Type B pancreatic cell (in vitro differentiated cells): ENCODE measurements around the gene HIP1. TPM values are rescaled to one million over a fixed set of nuclear protein-coding genes. Genes with fewer than 3 reads are reported as not detected.

Experiments used
- DNase-seq: peaks from one replicate; pipeline ENCODE4 v3.0.0; 2021; ENCODE audit warnings: mixed read lengths; ENCODE audit not compliant: unreplicated experiment; ENCODE audit errors: extremely low spot score
- H3K27ac Mint-ChIP-seq: 2 replicates; pipeline ENCODE4 v1.8.0; 2021; ENCODE audit warnings: mild to moderate bottlenecking, mixed read lengths
- H3K27me3 Mint-ChIP-seq: 2 replicates; pipeline ENCODE4 v1.8.0; 2021; ENCODE audit warnings: mixed read lengths
- H3K36me3 Mint-ChIP-seq: 2 replicates; pipeline ENCODE4 v1.8.0; 2021; ENCODE audit warnings: mixed read lengths
- H3K4me1 Mint-ChIP-seq: one replicate; pipeline ENCODE4 v1.8.0; 2021; ENCODE audit warnings: mixed read lengths; ENCODE audit not compliant: unreplicated experiment
- H3K4me3 Mint-ChIP-seq: 2 replicates; pipeline ENCODE4 v1.8.0; 2021; ENCODE audit warnings: mild to moderate bottlenecking, mixed read lengths
- H3K9me3 Mint-ChIP-seq: 2 replicates; pipeline ENCODE4 v1.8.0; 2021; ENCODE audit warnings: mixed read lengths
- CTCF ChIP-seq: fragments of 200-600 bp; sonication (generic); conservative IDR thresholded peaks from 2 replicates; pipeline ENCODE4 v1.5.0; 2021; ENCODE audit warnings: antibody characterized with exemption, mild to moderate bottlenecking
- total RNA-seq: library from RNA; stranded (reverse); gene quantifications from 2 replicates; pipeline ENCODE4 v1.2.1, GENCODE V29; 2021; ENCODE audit warnings: low replicate concordance

HIP1 gene
- total RNA-seq, 1 donor from 2014 or later: 33.8 TPM

- H3K36me3 Mint-ChIP-seq: peaks cover 24% of the 10 kb centered on the region
Observed at GRCh38 chr7:75590373-75591005, 148.3 kb downstream of the HIP1 start.

GRCh38 chr7:75584354-75584753, 154.4 kb downstream of the HIP1 start:
- no peak for TF ChIP-seq CTCF
- H3K27ac Mint-ChIP-seq: no peak overlapping the region
- H3K9me3 Mint-ChIP-seq: no peaks in the 10 kb centered on the region
- H3K4me3 Mint-ChIP-seq: no peak overlapping the region
- H3K27me3 Mint-ChIP-seq: no peaks in the 10 kb centered on the region
- no peaks in the 10 kb centered on the region for H3K4me1 Mint-ChIP-seq
- peaks cover 10% of the 10 kb centered on the region for H3K36me3 Mint-ChIP-seq
- DNase-seq: no peak

More at GRCh38 chr7:75590373-75591005, 148.3 kb downstream of the HIP1 start:
- Mint-ChIP-seq H3K9me3 (no peaks in the 10 kb centered on the region), H3K27me3 (no peaks in the 10 kb centered on the region), H3K4me1 (peaks cover 4% of the 10 kb centered on the region), H3K4me3 (no peak overlapping the region), H3K27ac (no peak overlapping the region)
- DNase-seq: no peak
- TF ChIP-seq CTCF: no peak

- H3K4me3 Mint-ChIP-seq: no peak overlapping the region
- H3K4me1 Mint-ChIP-seq: no peaks in the 10 kb centered on the region
- no peaks in the 10 kb centered on the region for H3K9me3 Mint-ChIP-seq
- no peak overlapping the region for H3K27ac Mint-ChIP-seq
- peaks cover 6% of the 10 kb centered on the region for H3K36me3 Mint-ChIP-seq
- TF ChIP-seq CTCF: no peak
- no peak for DNase-seq
- H3K27me3 Mint-ChIP-seq: no peaks in the 10 kb centered on the region
Observed at GRCh38 chr7:75583255-75583654, 155.5 kb downstream of the HIP1 start.

GRCh38 chr7:75579899-75580298, 158.8 kb downstream of the HIP1 start:
- TF ChIP-seq CTCF: no peak
- DNase-seq: no peak
- Mint-ChIP-seq H3K4me1 (peaks cover 7% of the 10 kb centered on the region), H3K9me3 (no peaks in the 10 kb centered on the region), H3K27me3 (no peaks in the 10 kb centered on the region), H3K4me3 (no peak overlapping the region), H3K36me3 (peaks cover 6% of the 10 kb centered on the region), H3K27ac (no peak overlapping the region)

GRCh38 chr7:75578081-75578480, 160.7 kb downstream of the HIP1 start:
- no peak for TF ChIP-seq CTCF
- DNase-seq: no peak
- Mint-ChIP-seq H3K9me3 (no peaks in the 10 kb centered on the region), H3K36me3 (peaks cover 2% of the 10 kb centered on the region), H3K27me3 (no peaks in the 10 kb centered on the region), H3K27ac (no peak overlapping the region), H3K4me1 (peaks cover 7% of the 10 kb centered on the region), H3K4me3 (no peak overlapping the region)
